HG02759 (cell line): Measurements from ENCODE around the gene VPS11.
"Not testable (repeated sequence)": the region's sequence is repeated elsewhere in the genome, so short reads cannot be mapped to it uniquely, and the experiment has no call there.

ENCODE experiments used
- ATAC-seq: cut with Tn5 transposase; IDR thresholded peaks from one replicate; pipeline ENCODE4 v1.9.1; 2021; ENCODE audit warnings: mild to moderate bottlenecking, moderate library complexity; ENCODE audit not compliant: unreplicated experiment

Gene VPS11

DNA sequence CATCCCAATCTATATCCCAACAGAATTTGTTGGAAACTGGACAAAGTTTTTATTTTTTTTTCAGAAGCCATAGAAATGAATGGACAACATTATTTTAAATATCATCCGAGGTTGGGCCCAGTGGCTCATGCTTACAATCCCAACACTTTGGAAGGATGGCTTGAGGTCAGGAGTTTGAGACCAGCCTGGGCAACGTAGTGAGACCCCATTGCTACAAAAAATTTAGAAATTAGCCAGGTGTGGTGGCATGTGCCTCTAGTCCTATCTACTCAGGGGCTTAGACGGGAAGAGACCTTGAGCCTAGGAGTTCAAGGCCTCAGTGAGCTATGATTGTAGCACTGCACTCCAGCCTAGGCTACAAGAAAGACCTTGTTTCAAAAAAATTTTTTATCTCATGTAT lies 32.8 kb upstream of the VPS11 start:
- ATAC-seq = no peak

DNA sequence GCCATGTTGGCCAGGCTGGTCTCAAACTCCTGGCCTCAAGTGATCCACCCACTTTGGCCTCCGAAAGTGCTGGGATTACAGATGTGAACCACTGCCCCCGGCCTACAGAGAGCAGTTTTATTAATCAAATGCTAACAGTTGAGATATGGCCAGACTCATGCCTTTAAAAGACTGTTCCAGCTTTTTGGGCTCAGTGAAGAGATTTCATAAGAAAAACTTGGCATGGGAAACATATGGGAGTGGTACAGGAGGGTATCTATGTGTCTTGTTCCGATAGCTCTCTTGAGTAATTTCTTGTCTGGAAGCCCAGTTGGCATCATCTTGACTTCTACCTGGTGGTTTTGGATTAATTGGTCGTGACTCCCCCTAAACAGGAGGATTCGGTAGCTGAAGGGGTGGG lies 28.7 kb upstream of the VPS11 start:
- no peak for ATAC-seq

DNA sequence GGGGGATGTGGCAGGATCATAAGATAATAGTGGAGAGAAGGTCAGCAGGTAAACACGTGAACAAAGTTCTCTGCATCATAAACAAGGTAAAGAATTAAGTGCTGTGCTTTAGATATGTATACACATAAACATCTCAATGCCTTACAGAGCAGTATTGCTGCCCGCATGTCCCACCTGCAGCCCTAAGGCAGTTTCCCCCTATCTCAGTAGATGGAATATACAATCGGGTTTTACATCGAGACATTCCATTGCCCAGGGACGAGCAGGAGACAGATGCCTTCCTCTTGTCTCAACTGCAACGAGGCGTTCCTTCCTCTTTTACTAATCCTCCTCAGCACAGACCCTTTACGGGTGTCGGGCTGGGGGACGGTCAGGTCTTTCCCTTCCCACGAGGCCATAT lies 28.1 kb upstream of the VPS11 start:
- not testable (repeated sequence) for ATAC-seq

DNA sequence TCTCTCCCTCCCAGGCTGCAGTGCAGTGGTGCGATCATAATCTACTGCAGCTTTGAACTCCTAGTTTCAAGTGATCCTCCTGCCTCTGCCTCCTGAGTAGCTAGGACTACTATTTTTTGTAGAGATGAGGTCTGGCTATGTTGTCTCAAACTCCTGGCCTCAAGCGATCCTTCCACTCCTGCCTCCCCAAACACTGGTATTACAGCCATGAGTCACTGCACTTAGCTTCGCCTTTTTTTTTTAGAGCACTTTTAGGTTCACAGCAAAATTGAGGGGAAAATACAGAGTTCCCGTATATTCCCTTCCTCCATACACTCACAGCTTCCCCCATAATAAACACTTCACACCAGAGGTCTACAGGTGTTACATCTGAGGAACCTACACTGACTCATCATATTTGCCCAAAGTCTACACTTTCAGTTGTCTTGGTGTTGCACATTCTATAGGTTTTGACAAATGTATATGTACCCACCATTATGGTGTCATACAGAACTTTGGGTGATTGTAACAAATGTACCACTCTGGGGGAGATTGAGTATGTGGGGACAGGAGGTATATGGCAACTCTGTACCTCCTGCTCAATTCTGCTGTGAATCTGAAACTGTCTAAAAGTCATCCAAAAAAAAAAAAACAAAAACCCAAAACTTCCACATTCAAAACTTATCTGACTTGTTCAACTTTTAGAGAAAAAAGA lies 25.6 kb upstream of the VPS11 start:
- no peak for ATAC-seq

DNA sequence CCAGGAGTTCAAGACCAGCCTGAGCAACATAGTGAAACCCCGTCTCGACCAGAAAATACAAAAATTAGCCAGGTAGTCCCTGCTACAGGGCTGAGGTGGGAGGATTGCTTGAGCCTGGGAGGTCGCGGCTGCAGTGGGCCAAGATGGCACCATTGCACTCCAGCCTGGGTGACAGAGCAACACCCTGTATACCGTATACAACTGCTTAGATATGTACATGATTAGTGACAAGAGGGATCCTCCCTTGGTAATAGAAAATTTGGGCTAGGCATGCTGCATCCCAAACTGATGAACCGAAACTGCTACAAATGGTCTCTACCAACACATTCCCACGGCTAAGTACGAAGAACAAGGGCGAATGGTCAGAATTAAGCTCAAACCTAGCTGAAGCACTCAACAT lies 24.7 kb upstream of the VPS11 start:
- no peak for ATAC-seq

DNA sequence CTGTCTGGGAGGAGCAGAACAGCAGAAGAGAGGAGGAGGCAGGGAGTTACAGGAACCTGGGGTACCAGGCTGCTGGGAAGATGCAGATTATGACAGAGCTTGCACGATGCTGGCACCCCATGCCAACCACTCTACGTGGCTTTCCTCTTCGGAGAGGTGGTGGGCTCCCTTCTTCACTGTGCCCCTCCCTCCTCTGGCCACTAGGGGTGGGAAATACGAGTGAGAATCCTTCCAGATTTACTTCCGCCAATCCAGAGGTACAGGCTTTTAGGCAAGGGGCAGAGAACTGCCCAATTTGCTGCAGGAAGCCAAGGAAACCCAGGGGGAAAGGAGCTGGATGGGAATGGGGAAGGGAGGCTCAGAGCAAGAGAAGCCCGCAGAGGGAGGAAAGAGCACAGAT lies 22.9 kb upstream of the VPS11 start:
- ATAC-seq = no peak

DNA sequence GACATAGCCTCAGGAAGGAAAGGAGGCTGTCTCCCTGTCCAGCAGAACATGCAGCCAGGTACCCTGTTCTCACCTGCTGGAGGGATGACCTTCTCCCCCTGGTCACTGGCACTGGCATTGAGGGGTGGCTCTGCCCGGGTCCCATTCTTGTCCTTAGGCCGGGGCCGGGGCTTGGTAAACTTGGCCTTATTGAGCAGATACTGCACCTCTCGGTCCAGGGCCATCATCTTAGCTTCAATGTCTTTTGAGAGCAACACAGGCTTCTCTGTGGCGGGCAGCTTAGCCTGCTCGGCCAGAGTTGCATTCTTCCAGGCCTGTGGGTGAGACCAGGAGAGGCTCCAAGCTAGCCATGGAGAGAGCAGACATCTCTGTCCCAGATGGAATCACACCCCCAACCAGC lies 21.1 kb upstream of the VPS11 start:
- no peak for ATAC-seq

DNA sequence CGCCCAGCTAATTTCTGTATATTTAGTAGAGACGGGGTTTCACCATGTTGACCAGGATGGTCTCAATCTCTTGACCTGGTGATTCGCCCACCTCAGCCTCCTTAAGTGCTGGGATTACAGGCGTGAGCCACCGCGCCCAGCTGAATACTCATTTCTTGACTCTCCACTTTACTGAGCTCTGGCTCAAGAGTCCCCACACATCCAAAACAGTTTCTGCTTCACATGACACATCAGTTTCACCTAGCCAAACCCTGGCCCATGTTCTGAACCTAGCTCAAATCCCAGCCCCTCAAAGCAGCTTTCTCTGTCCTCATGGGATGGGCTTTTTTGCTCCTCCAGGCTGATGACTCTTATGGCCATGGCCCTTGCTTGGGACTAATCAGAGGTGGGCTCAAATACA lies 20.4 kb upstream of the VPS11 start:
- no peak for ATAC-seq

DNA sequence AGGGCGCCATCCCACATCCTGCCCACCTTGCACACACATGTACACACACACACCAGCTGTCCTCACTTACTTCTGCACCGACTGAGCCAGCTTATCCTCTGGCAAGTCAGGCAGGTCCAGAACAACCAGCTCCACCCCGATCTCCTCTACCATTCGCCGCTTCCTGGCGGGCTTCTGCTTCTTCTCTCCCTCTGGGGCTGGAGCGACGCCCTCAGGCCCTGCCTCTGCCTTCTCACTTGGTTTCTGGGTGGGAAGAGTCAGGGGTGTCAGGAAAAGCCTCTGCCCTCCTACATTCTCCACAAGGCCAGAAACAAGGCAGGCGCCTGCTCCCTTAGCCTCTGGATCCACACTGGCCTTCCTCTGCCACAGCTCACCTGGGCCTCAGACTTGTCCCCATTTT lies 19.0 kb upstream of the VPS11 start:
- no peak for ATAC-seq

DNA sequence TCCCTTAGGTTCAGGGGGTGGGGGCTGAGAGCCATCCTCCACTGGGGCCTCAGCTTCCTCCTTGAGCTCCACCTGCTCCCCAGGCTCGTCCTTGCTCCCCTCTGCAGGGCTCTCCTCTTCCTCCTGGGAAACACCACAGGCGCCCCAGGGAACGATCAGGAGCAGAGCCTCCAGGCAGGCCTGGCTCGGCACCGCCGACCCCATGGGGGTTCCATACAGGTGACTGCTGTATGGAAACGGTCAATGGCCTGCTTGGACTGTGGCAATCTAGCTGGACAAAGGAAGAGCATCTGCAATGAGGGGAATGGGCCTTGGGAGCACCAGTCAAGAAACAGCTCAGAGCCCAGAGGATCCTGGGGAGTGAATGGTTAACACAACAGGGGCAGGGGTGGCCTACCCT lies 18.5 kb upstream of the VPS11 start:
- no peak for ATAC-seq

DNA sequence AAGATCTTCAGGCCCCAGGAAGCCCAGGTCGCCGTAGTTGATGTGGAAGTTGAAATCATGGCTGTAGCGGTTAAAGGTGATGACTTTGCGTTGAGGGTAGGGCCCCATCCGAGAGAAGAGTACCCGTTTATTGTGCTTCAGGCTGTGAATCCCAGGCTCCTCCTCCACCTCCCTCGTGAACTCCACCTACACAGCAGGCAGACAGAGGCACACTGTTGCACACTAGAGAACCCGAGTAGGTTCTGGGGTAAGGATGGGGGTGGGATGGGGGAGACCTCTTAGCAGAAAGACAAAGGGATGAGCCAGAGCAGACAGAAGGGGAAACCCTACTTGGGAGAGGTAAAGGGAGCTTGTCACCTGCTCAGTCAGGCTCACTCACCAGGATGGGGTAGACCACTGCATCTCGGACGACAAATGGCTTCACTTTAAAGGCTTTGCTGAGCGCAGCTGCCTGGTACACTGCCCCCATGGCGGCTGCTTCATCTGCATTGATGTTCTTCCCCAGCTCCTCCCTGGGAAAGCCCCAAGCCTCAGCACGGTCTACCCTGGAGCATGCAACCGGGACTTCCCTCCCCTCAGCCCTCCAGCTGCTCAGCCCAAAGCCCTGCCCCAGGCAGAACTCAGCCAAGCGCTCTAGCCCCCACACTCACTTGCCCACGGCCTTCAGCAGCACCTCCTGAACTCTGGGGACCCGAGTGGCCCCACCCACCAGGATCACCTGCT lies 16.0 kb upstream of the VPS11 start:
- peak; percentile 70 for ATAC-seq

DNA sequence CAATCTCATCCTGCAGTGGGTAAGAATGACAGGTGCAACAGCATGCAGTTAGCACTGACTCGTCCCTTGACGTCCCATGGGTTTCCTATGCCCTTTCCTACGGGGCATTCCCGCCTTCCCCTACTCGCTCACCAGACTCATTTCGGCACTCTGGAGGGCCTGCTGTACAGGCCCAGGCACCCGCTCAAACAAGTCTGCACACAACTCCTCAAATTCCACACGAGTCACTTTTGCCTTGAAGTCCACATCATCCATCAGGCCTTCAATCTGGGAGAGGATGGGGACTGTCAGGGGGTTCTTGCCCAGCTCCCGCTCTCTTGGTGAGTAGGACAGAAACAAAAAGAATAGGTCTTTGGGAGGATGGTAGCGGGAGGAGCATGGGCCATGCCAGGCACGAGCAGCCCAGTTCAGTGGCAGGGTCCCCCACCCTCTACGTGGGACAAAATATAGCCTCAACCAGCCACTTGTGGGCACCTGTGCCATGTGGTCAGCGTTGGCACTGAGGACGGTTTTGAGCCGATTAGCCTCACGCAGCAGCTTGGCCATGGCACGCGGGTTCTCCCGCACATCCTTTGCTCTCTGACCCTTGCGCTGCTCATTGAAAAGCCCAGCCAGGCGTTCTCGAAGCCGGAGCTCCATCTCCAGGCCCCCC lies 15.3 kb upstream of the VPS11 start:
- no peak for ATAC-seq

DNA sequence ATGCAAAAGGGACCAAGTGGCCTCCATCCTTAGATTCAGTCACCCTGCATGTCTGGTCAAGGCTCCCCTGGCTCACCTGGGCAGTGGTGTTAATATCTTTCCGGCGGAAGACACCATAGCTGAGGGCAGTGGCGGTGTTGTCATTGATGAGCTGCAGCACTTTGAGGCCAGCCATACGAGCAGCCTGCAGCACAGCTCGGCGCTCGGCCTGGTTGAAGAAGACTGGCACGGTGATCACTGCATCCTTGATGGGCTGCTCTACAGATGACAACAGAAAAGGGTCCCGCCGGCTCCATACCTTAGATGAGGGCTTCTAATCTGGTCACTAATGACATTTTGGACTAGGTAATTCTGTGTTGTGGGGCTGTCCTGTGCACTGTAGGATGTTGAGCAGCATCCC lies 13.2 kb upstream of the VPS11 start:
- ATAC-seq = no peak

DNA sequence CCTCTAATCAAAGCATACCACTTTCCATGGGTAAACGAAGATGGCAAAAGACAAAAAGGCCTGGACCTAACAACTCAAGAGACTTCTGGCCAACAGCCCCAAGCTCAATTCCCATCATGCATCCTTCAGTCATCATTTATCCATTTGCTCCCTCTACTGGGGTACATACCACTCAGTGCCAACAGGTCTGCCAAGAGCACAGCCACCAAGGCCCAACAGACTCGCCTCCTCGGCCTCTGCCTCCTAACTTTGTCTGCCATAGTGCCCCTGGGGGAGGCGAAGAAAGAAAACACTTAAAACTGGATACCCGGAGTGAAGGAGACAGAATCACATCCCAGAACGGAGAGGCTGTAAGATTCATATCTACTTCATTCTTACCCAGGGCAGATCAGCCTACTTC lies 11.7 kb upstream of the VPS11 start:
- ATAC-seq = no peak

DNA sequence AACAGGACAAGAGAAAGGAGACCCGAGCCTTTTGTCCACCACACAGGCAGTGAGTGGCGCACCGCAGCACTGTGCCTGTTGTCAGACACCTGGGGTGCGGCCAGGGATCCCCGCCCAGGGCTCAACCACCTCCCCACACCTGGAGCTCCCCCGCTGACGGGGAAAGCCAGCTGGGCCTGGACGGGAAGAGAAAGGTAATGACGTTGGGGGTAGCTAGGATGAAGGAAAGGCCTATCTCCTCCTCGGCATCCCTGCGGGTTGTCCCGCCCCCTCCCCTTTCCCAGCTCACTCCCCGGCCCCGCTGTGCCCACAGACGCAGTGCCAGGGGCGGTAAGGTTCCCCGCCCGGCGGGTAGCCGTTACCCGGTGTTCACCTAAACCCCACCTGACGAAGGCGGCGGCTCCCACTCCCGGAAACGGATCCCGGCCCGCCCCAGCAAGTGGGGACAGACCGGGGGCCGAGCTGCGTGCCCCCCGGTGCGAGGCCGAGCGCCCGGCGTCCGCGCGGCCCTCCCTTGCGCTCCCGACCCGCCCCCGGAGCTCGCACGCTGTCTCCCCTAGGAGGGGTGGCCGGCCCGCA lies 11.1 kb upstream of the VPS11 start:
- ATAC-seq = peak; percentile 4

DNA sequence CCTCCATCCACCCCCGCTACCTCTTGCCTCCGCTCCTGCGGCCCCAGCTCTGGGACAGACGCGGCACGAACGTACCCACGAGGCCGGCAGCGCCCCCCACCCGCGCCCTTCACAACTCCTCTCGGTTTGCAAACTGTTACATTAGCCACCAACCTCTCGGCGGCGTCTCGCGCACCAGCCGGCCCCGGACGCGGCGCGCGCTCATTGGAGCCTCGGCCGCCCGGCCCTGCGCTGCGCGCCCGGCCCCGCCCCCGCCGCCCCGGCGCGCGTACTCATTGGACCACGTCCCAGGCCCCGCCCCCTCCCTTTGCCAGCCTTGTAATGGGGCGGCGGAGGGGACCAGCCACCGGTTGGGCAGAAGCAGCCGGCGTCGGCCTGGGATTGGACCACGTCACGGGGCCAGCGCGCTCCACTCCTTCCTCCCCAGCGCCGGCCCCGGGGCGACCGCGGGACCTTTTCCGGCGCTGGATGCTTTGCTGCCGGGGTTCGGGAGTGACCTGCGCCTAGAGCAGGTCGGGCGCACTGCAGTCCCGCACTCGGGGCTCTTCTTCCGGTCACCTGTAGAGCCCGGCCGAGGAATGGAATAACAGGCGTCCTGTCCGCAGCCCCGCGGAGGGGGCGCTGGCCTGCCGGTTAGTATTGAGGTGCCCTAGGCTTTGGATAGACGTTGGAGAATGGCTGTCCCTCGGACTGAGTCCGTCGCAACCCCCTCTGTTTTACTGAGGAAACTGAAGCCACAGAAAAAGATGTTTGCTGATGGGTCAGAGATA lies 10.4 kb upstream of the VPS11 start, which contains the start of gene HYOU1:
Gene HYOU1, minus strand, starts transcription at position 206 of the 770 bp plus-strand sequence. CDS start 1,045 bp downstream, outside the sequence.
- peak; percentile 93 for ATAC-seq

DNA sequence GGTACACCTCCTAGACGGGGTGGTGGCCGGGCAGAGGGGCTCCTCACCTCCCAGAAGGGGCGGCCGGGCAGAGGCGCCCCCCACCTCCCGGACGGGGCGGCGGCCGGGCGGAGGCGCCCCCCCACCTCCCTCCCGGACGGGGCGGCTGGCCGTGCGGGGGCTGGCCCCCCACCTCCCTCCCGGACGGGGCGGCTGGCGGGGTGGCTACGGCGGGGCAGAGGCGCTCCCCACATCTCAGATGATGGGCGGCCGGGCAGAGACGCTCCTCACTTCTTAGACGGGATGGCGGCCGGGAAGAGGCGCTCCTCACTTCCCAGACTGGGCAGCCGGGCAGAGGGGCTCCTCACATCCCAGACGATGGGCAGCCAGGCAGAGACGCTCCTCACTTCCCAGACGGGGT lies 8.5 kb upstream of the VPS11 start:
- not testable (repeated sequence) for ATAC-seq

DNA sequence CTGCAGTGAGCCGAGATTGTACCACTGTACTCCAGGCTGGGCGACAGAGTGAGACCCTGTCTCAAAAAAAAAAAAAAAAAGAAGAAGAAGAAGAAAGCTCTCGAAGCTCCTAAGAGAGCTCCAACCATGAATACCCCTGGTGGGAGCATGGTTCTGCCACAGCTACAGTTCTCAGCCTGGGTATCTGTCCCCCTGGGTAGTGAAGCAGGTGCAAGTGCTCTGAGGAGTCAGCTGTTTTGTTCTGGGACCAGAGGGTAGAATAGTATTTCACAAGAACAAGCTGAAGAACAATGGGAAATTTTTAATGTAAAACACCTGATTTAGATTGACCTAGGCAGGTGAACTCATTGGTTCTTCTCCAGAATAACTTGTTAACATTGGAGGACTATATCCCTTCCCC lies 6.4 kb upstream of the VPS11 start:
- no peak for ATAC-seq

DNA sequence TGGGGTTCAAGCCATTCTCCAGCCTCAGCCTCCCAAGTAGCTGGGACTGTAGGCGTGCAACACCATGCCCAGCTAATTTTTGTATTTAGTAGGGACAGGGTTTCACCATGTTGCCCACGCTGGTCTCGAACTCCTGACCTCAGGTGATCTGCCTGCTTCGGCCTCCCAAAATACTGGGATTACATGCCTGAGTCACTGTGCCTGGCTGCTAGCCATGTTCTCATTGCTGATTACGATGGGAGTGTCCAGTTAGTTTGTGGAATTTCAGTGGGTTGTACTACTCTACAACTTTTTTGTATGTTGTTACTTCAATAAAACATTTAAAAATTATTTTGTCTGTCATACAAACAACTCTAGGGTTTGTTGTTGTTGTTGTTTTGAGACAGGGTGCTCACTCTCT lies 4.8 kb upstream of the VPS11 start:
- no peak for ATAC-seq

DNA sequence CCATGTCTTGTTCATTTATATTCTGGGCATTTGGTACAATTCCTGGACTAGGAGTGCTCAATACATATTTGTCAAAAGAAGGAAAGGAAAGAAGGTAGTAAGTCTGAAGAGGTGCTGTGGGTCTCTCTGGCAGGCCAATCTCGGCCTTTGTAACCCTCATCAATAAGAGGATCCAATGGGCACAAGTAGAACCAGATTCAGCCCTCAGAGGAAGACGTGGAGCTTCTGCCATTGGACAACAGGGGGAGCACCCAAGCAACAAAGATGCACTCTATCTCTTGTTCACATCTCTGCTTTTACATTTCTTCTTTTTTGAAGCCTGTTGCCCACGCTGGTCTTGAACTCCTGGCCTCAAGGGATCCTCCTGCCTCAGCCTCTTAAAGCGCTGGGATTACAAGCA lies 2.2 kb upstream of the VPS11 start:
- ATAC-seq = no peak

DNA sequence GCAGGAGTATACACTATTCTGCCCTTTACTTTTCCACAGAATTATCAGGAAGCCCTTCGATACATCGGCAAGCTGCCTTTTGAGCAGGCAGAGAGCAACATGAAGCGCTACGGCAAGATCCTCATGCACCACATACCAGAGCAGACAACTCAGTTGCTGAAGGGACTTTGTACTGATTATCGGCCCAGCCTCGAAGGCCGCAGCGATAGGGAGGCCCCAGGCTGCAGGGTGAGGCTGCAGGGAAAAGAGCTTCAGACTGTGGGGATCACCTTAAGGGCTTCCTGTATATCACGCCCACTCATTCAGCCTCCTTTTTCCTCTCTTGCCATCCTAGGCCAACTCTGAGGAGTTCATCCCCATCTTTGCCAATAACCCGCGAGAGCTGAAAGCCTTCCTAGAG lies 10.2 kb downstream of the VPS11 start:
- no peak for ATAC-seq
